Measurements from ENCODE around the gene PDGFD.
A peak's percentile ranks its signal among the peaks of the same experiment; 100 is the strongest.

Gene PDGFD

GRCh38 chr11:104164028-104164520, at the start of gene PDGFD:
TSS of gene PDGFD (minus strand) at chr11:104164147.
- Histone ChIP-seq H3K27ac (ENCODE audit: low read depth, low read length) (peak within 1 kb of the TSS; percentile 81), H3K4me1 (ENCODE audit: control insufficient read depth, insufficient read depth, low read length) (peaks cover 14% of the 10 kb centered on the region; the same call in 1 of the 2 replicates), H3K9ac (ENCODE audit: low read depth, low read length) (peak within 1 kb of the TSS; percentile 26), H3K9me3 (ENCODE audit: control insufficient read depth, insufficient read depth, low read length) (no peaks in the 10 kb centered on the region), H3K27me3 (ENCODE audit: control insufficient read depth, insufficient read depth, low read length) (0 out of 2 replicates have a peak, but pooled peaks cover 5% of the 10 kb centered on the region), H3K36me3 (ENCODE audit: control insufficient read depth, insufficient read depth, low read length) (no peaks in the 10 kb centered on the region), H3K4me3 (ENCODE audit: low read depth, low read length) (peak within 1 kb of the TSS; percentile 79)

- no peak overlapping the region for H3K9ac ChIP-seq (ENCODE audit: low read depth, low read length)
- no peaks in the 10 kb centered on the region for H3K36me3 ChIP-seq (ENCODE audit: control insufficient read depth, insufficient read depth, low read length)
- no peak overlapping the region for H3K4me3 ChIP-seq (ENCODE audit: low read depth, low read length)
- no peaks in the 10 kb centered on the region for H3K4me1 ChIP-seq (ENCODE audit: control insufficient read depth, insufficient read depth, low read length)
- no peaks in the 10 kb centered on the region for H3K9me3 ChIP-seq (ENCODE audit: control insufficient read depth, insufficient read depth, low read length)
- no peaks in the 10 kb centered on the region for H3K27me3 ChIP-seq (ENCODE audit: control insufficient read depth, insufficient read depth, low read length)
- no peak overlapping the region for H3K27ac ChIP-seq (ENCODE audit: low read depth, low read length)
Measured at GRCh38 chr11:104206936-104207335, 43.0 kb upstream of the PDGFD start.

- Histone ChIP-seq H3K9me3 (ENCODE audit: control insufficient read depth, insufficient read depth, low read length) (no peaks in the 10 kb centered on the region), H3K9ac (ENCODE audit: low read depth, low read length) (no peak overlapping the region), H3K27ac (ENCODE audit: low read depth, low read length) (no peak overlapping the region), H3K27me3 (ENCODE audit: control insufficient read depth, insufficient read depth, low read length) (no peaks in the 10 kb centered on the region), H3K4me1 (ENCODE audit: control insufficient read depth, insufficient read depth, low read length) (no peaks in the 10 kb centered on the region), H3K36me3 (ENCODE audit: control insufficient read depth, insufficient read depth, low read length) (no peaks in the 10 kb centered on the region), H3K4me3 (ENCODE audit: low read depth, low read length) (no peak overlapping the region)
Measured at GRCh38 chr11:104205838-104206237, 41.9 kb upstream of the PDGFD start.

GRCh38 chr11:104200688-104201087, 36.7 kb upstream of the PDGFD start:
- H3K4me3 ChIP-seq (ENCODE audit: low read depth, low read length), result no peak overlapping the region
- H3K27me3 ChIP-seq (ENCODE audit: control insufficient read depth, insufficient read depth, low read length), result no peaks in the 10 kb centered on the region
- no peaks in the 10 kb centered on the region for H3K9me3 ChIP-seq (ENCODE audit: control insufficient read depth, insufficient read depth, low read length)
- no peaks in the 10 kb centered on the region for H3K4me1 ChIP-seq (ENCODE audit: control insufficient read depth, insufficient read depth, low read length)
- no peaks in the 10 kb centered on the region for H3K36me3 ChIP-seq (ENCODE audit: control insufficient read depth, insufficient read depth, low read length)
- H3K9ac ChIP-seq (ENCODE audit: low read depth, low read length), result no peak overlapping the region
- H3K27ac ChIP-seq (ENCODE audit: low read depth, low read length), result no peak overlapping the region

- no peaks in the 10 kb centered on the region for H3K9me3 ChIP-seq (ENCODE audit: control insufficient read depth, insufficient read depth, low read length)
- H3K4me1 ChIP-seq (ENCODE audit: control insufficient read depth, insufficient read depth, low read length), result no peaks in the 10 kb centered on the region
- no peak overlapping the region for H3K27ac ChIP-seq (ENCODE audit: low read depth, low read length)
- no peak overlapping the region for H3K9ac ChIP-seq (ENCODE audit: low read depth, low read length)
- no peaks in the 10 kb centered on the region for H3K36me3 ChIP-seq (ENCODE audit: control insufficient read depth, insufficient read depth, low read length)
- H3K27me3 ChIP-seq (ENCODE audit: control insufficient read depth, insufficient read depth, low read length), result no peaks in the 10 kb centered on the region
- no peak overlapping the region for H3K4me3 ChIP-seq (ENCODE audit: low read depth, low read length)
Measured at GRCh38 chr11:104199053-104199452, 35.1 kb upstream of the PDGFD start.

GRCh38 chr11:104198576-104198975, 34.6 kb upstream of the PDGFD start:
- H3K4me3 ChIP-seq (ENCODE audit: low read depth, low read length), result no peak overlapping the region
- H3K9me3 ChIP-seq (ENCODE audit: control insufficient read depth, insufficient read depth, low read length), result 0 out of 2 replicates have a peak, but pooled peaks cover under 1% of the 10 kb centered on the region
- H3K27me3 ChIP-seq (ENCODE audit: control insufficient read depth, insufficient read depth, low read length), result no peaks in the 10 kb centered on the region
- no peak overlapping the region for H3K9ac ChIP-seq (ENCODE audit: low read depth, low read length)
- no peak overlapping the region for H3K27ac ChIP-seq (ENCODE audit: low read depth, low read length)
- H3K36me3 ChIP-seq (ENCODE audit: control insufficient read depth, insufficient read depth, low read length), result no peaks in the 10 kb centered on the region
- H3K4me1 ChIP-seq (ENCODE audit: control insufficient read depth, insufficient read depth, low read length), result no peaks in the 10 kb centered on the region

- no peaks in the 10 kb centered on the region for H3K27me3 ChIP-seq (ENCODE audit: control insufficient read depth, insufficient read depth, low read length)
- peaks cover 4% of the 10 kb centered on the region; the same call in 1 of the 2 replicates for H3K4me1 ChIP-seq (ENCODE audit: control insufficient read depth, insufficient read depth, low read length)
- H3K27ac ChIP-seq (ENCODE audit: low read depth, low read length), result no peak overlapping the region
- H3K4me3 ChIP-seq (ENCODE audit: low read depth, low read length), result no peak overlapping the region
- peaks cover 5% of the 10 kb centered on the region for H3K9me3 ChIP-seq (ENCODE audit: control insufficient read depth, insufficient read depth, low read length)
- no peak overlapping the region for H3K9ac ChIP-seq (ENCODE audit: low read depth, low read length)
- H3K36me3 ChIP-seq (ENCODE audit: control insufficient read depth, insufficient read depth, low read length), result no peaks in the 10 kb centered on the region
Measured at GRCh38 chr11:104191124-104191523, 27.2 kb upstream of the PDGFD start.

- Histone ChIP-seq H3K9me3 (ENCODE audit: control insufficient read depth, insufficient read depth, low read length) (no peaks in the 10 kb centered on the region), H3K36me3 (ENCODE audit: control insufficient read depth, insufficient read depth, low read length) (no peaks in the 10 kb centered on the region), H3K4me3 (ENCODE audit: low read depth, low read length) (no peak overlapping the region), H3K4me1 (ENCODE audit: control insufficient read depth, insufficient read depth, low read length) (peaks cover 4% of the 10 kb centered on the region; the same call in 1 of the 2 replicates), H3K27ac (ENCODE audit: low read depth, low read length) (no peak overlapping the region), H3K27me3 (ENCODE audit: control insufficient read depth, insufficient read depth, low read length) (no peaks in the 10 kb centered on the region), H3K9ac (ENCODE audit: low read depth, low read length) (no peak overlapping the region)
Measured at GRCh38 chr11:104183593-104183992, 19.6 kb upstream of the PDGFD start.

GRCh38 chr11:104175769-104176168, 11.8 kb upstream of the PDGFD start:
- Histone ChIP-seq H3K9ac (ENCODE audit: low read depth, low read length) (no peak overlapping the region), H3K4me3 (ENCODE audit: low read depth, low read length) (no peak overlapping the region), H3K36me3 (ENCODE audit: control insufficient read depth, insufficient read depth, low read length) (no peaks in the 10 kb centered on the region), H3K27me3 (ENCODE audit: control insufficient read depth, insufficient read depth, low read length) (no peaks in the 10 kb centered on the region), H3K9me3 (ENCODE audit: control insufficient read depth, insufficient read depth, low read length) (no peaks in the 10 kb centered on the region), H3K4me1 (ENCODE audit: control insufficient read depth, insufficient read depth, low read length) (no peaks in the 10 kb centered on the region), H3K27ac (ENCODE audit: low read depth, low read length) (no peak overlapping the region)

- Histone ChIP-seq H3K9ac (ENCODE audit: low read depth, low read length) (no peak overlapping the region), H3K36me3 (ENCODE audit: control insufficient read depth, insufficient read depth, low read length) (no peaks in the 10 kb centered on the region), H3K27me3 (ENCODE audit: control insufficient read depth, insufficient read depth, low read length) (0 out of 2 replicates have a peak, but pooled peaks cover 5% of the 10 kb centered on the region), H3K27ac (ENCODE audit: low read depth, low read length) (no peak overlapping the region), H3K4me1 (ENCODE audit: control insufficient read depth, insufficient read depth, low read length) (peaks cover 7% of the 10 kb centered on the region; the same call in 1 of the 2 replicates), H3K9me3 (ENCODE audit: control insufficient read depth, insufficient read depth, low read length) (no peaks in the 10 kb centered on the region), H3K4me3 (ENCODE audit: low read depth, low read length) (no peak overlapping the region)
Measured at GRCh38 chr11:104169091-104169490, 5.1 kb upstream of the PDGFD start.

- H3K9ac ChIP-seq (ENCODE audit: low read depth, low read length), result no peak overlapping the region
- H3K9me3 ChIP-seq (ENCODE audit: control insufficient read depth, insufficient read depth, low read length), result no peaks in the 10 kb centered on the region
- peaks cover 14% of the 10 kb centered on the region; the same call in 1 of the 2 replicates for H3K4me1 ChIP-seq (ENCODE audit: control insufficient read depth, insufficient read depth, low read length)
- H3K4me3 ChIP-seq (ENCODE audit: low read depth, low read length), result peak overlapping the region; percentile 79
- H3K27me3 ChIP-seq (ENCODE audit: control insufficient read depth, insufficient read depth, low read length), result 0 out of 2 replicates have a peak, but pooled peaks cover 5% of the 10 kb centered on the region
- no peaks in the 10 kb centered on the region for H3K36me3 ChIP-seq (ENCODE audit: control insufficient read depth, insufficient read depth, low read length)
- H3K27ac ChIP-seq (ENCODE audit: low read depth, low read length), result no peak overlapping the region
Measured at GRCh38 chr11:104165014-104165413, 1.1 kb upstream of the PDGFD start.
